ENCODE measurements around the gene PDCD1LG2. TPM values are rescaled to one million over a fixed set of nuclear protein-coding genes. Genes with fewer than 3 reads are reported as not detected.

PDCD1LG2 gene
- total RNA-seq, 1 donor from 2014 or later, result 1.7 TPM

GRCh38 chr9:5556101-5556705 lies 45.9 kb downstream of the PDCD1LG2 start:
- Mint-ChIP-seq H3K27me3 (ENCODE audit: unreplicated experiment) (no peaks in the 10 kb centered on the region), H3K4me1 (ENCODE audit: unreplicated experiment) (peaks cover 29% of the 10 kb centered on the region), H3K9me3 (ENCODE audit: unreplicated experiment) (no peaks in the 10 kb centered on the region), H3K27ac (ENCODE audit: unreplicated experiment) (no peak overlapping the region), H3K36me3 (ENCODE audit: unreplicated experiment) (no peaks in the 10 kb centered on the region), H3K4me3 (ENCODE audit: unreplicated experiment) (no peak overlapping the region)
- no peak for TF ChIP-seq CTCF (IDR thresholded peaks at IDR 0.05)
- DNase-seq (ENCODE audit: extremely low spot score, unreplicated experiment), result no peak

GRCh38 chr9:5557606-5558587 lies 47.6 kb downstream of the PDCD1LG2 start:
- DNase-seq (ENCODE audit: extremely low spot score, unreplicated experiment), result no peak
- H3K4me1 Mint-ChIP-seq (ENCODE audit: unreplicated experiment), result peaks cover 26% of the 10 kb centered on the region
- no peak for TF ChIP-seq CTCF (IDR thresholded peaks at IDR 0.05)
- peaks cover 6% of the 10 kb centered on the region for H3K9me3 Mint-ChIP-seq (ENCODE audit: unreplicated experiment)
- no peaks in the 10 kb centered on the region for H3K27me3 Mint-ChIP-seq (ENCODE audit: unreplicated experiment)
- no peaks in the 10 kb centered on the region for H3K36me3 Mint-ChIP-seq (ENCODE audit: unreplicated experiment)
- no peak overlapping the region for H3K27ac Mint-ChIP-seq (ENCODE audit: unreplicated experiment)
- H3K4me3 Mint-ChIP-seq (ENCODE audit: unreplicated experiment), result no peak overlapping the region

GRCh38 chr9:5559659-5560058 lies 49.3 kb downstream of the PDCD1LG2 start:
- DNase-seq (ENCODE audit: extremely low spot score, unreplicated experiment), result no peak
- Mint-ChIP-seq H3K4me3 (ENCODE audit: unreplicated experiment) (no peak overlapping the region), H3K36me3 (ENCODE audit: unreplicated experiment) (peaks cover 4% of the 10 kb centered on the region), H3K27ac (ENCODE audit: unreplicated experiment) (no peak overlapping the region), H3K9me3 (ENCODE audit: unreplicated experiment) (peaks cover 6% of the 10 kb centered on the region), H3K27me3 (ENCODE audit: unreplicated experiment) (no peaks in the 10 kb centered on the region), H3K4me1 (ENCODE audit: unreplicated experiment) (peaks cover 13% of the 10 kb centered on the region)
- TF ChIP-seq CTCF (IDR thresholded peaks at IDR 0.05), result no peak

- DNase-seq (ENCODE audit: extremely low spot score, unreplicated experiment), result no peak
- H3K36me3 Mint-ChIP-seq (ENCODE audit: unreplicated experiment), result peaks cover 4% of the 10 kb centered on the region
- TF ChIP-seq CTCF (IDR thresholded peaks at IDR 0.05), result no peak
- H3K27ac Mint-ChIP-seq (ENCODE audit: unreplicated experiment), result no peak overlapping the region
- H3K27me3 Mint-ChIP-seq (ENCODE audit: unreplicated experiment), result no peaks in the 10 kb centered on the region
- no peak overlapping the region for H3K4me3 Mint-ChIP-seq (ENCODE audit: unreplicated experiment)
- H3K4me1 Mint-ChIP-seq (ENCODE audit: unreplicated experiment), result peaks cover 10% of the 10 kb centered on the region
- peaks cover 6% of the 10 kb centered on the region for H3K9me3 Mint-ChIP-seq (ENCODE audit: unreplicated experiment)
Measured at GRCh38 chr9:5560443-5561100, 50.2 kb downstream of the PDCD1LG2 start.
